CD4-positive, CD25-positive, alpha-beta regulatory T cell (primary cell): ENCODE data around the gene L3MBTL3. TPM values are rescaled to one million over a fixed set of nuclear protein-coding genes. Genes with fewer than 3 reads are reported as not detected.
"Not testable (repeated sequence)": the region's sequence is repeated elsewhere in the genome, so short reads cannot be mapped to it uniquely, and the experiment has no call there.

Source experiments
- ATAC-seq, 2 donors: fragments of 150-1000 bp; cut with Tn5 transposase; one replicate each; pipeline ENCODE4 v1.10.0; 2021; ENCODE audit warnings: low read depth in 2 of 2, moderate number of reproducible peaks in 2 of 2, moderate library complexity in 1 of 2
- DNase-seq, 3 donors: peaks; one replicate each; pipeline versions ENCODE4 v3.0.0 to v3.0.0-alpha.2; 2012 to 2022; ENCODE audit warnings: mixed read lengths in 1 of 3
- H3K27ac ChIP-seq: one replicate; pipeline ENCODE4 v1.7.0; 2013; ENCODE audit warnings: mild to moderate bottlenecking, low read length; ENCODE audit not compliant: insufficient read depth, poor library complexity, severe bottlenecking
- H3K27me3 ChIP-seq: one replicate; pipeline ENCODE4 v1.7.0; 2013; ENCODE audit warnings: low read length; ENCODE audit not compliant: control insufficient read depth, insufficient read depth
- H3K36me3 ChIP-seq: one replicate; pipeline ENCODE4 v1.7.0; 2013; ENCODE audit warnings: mild to moderate bottlenecking, low read length, moderate library complexity; ENCODE audit not compliant: control insufficient read depth, insufficient read depth
- H3K4me1 ChIP-seq: 2 replicates; pipeline ENCODE4 v1.7.0; 2013; ENCODE audit warnings: mild to moderate bottlenecking, low read length; ENCODE audit not compliant: insufficient read depth, control insufficient read depth, poor library complexity, severe bottlenecking
- H3K4me3 ChIP-seq: one replicate; pipeline ENCODE4 v1.7.0; 2013; ENCODE audit warnings: low read depth, mild to moderate bottlenecking, low read length, moderate library complexity
- H3K9me3 ChIP-seq, 2 experiments: 1 replicate in 1 of 2; 2 replicates in 1 of 2; pipeline ENCODE4 v1.7.0; 2013; ENCODE audit warnings: low read length in 2 of 2, mild to moderate bottlenecking in 1 of 2, moderate library complexity in 1 of 2; ENCODE audit not compliant: control insufficient read depth in 2 of 2
- H3K27ac Mint-ChIP-seq, 3 donors: one replicate each; pipeline ENCODE4 v1.8.0; 2020 to 2022; ENCODE audit warnings: mild to moderate bottlenecking in 3 of 3, mixed read lengths in 3 of 3, moderate library complexity in 2 of 3
- H3K27me3 Mint-ChIP-seq: one replicate; pipeline ENCODE4 v1.8.0; 2022; ENCODE audit warnings: mild to moderate bottlenecking, mixed read lengths
- H3K36me3 Mint-ChIP-seq: one replicate; pipeline ENCODE4 v1.8.0; 2020; ENCODE audit warnings: mixed read lengths
- H3K4me1 Mint-ChIP-seq, 4 donors: one replicate each; pipeline ENCODE4 v1.8.0; 2020 to 2022; ENCODE audit warnings: mixed read lengths in 4 of 4, mild to moderate bottlenecking in 1 of 4
- H3K4me3 Mint-ChIP-seq, 4 donors: one replicate each; pipeline ENCODE4 v1.8.0; 2020 to 2022; ENCODE audit warnings: mild to moderate bottlenecking in 4 of 4, mixed read lengths in 4 of 4, moderate library complexity in 3 of 4
- H3K9me3 Mint-ChIP-seq, 7 donors: one replicate each; pipeline ENCODE4 v1.8.0; 2020 to 2022; ENCODE audit warnings: mixed read lengths in 7 of 7, mild to moderate bottlenecking in 3 of 7, moderate library complexity in 2 of 7
- polyA plus RNA-seq, 4 donors: library from polyadenylated mRNA; unstranded; fragments of 300-500 nt; fragmentation: Illumina TruSeq; gene quantifications; one replicate each; pipeline ENCODE4 v1.2.3, GENCODE V29; 2021
- total RNA-seq: library from RNA; stranded (reverse); gene quantifications from one replicate; pipeline ENCODE4 v1.2.3, GENCODE V29; 2022

The L3MBTL3 gene
- total and polyA plus RNA-seq, 5 donors from 2014 or later = 5.2 to 66.4 (median 7.8) TPM

- H3K36me3 Mint-ChIP-seq = peaks cover 50% of the 10 kb centered on the region
- DNase-seq = no peak
- H3K27ac ChIP-seq = no peak overlapping the region
- no peak overlapping the region for H3K4me3 Mint-ChIP-seq
- peaks cover 12% of the 10 kb centered on the region for H3K36me3 ChIP-seq
- no peak overlapping the region for H3K4me3 ChIP-seq
- ATAC-seq = no peak
- H3K27me3 ChIP-seq = no peaks in the 10 kb centered on the region
- H3K9me3 Mint-ChIP-seq = peaks cover 0 to 2% (median 0%) of the 10 kb centered on the region in 7 donors
- peak overlapping the region in 1 of 3 donors; percentile 79 for H3K27ac Mint-ChIP-seq
- H3K9me3 ChIP-seq = no peaks in the 10 kb centered on the region
- H3K27me3 Mint-ChIP-seq = no peaks in the 10 kb centered on the region
- no peaks in the 10 kb centered on the region for H3K4me1 ChIP-seq
- peaks cover 0 to 40% (median 14%) of the 10 kb centered on the region in 4 donors for H3K4me1 Mint-ChIP-seq
These were observed 94.9 kb downstream of the L3MBTL3 start for GRCh38 chr6:130113201-130113710.

GRCh38 chr6:130115036-130115435, 96.7 kb downstream of the L3MBTL3 start:
- Mint-ChIP-seq H3K4me1 (peaks cover 3 to 38% (median 16%) of the 10 kb centered on the region in 4 donors), H3K9me3 (peaks cover 0 to 1% (median 0%) of the 10 kb centered on the region in 7 donors), H3K36me3 (peaks cover 48% of the 10 kb centered on the region), H3K27me3 (no peaks in the 10 kb centered on the region), H3K27ac (no peak overlapping the region), H3K4me3 (no peak overlapping the region)
- ATAC-seq = peak in 1 of 2 donors; percentile 42
- H3K4me3 ChIP-seq = no peak overlapping the region
- H3K27ac ChIP-seq = no peak overlapping the region
- H3K36me3 ChIP-seq = peaks cover 9% of the 10 kb centered on the region
- H3K9me3 ChIP-seq = no peaks in the 10 kb centered on the region
- no peaks in the 10 kb centered on the region for H3K4me1 ChIP-seq
- no peak for DNase-seq
- H3K27me3 ChIP-seq = no peaks in the 10 kb centered on the region

- Mint-ChIP-seq H3K9me3 (peaks cover 0 to 1% (median 0%) of the 10 kb centered on the region in 7 donors), H3K27me3 (no peaks in the 10 kb centered on the region), H3K36me3 (peaks cover 46% of the 10 kb centered on the region), H3K27ac (peak overlapping the region in 2 of 3 donors; percentile 17 to 31), H3K4me1 (peaks cover 15 to 40% (median 25%) of the 10 kb centered on the region in 4 donors), H3K4me3 (no peak overlapping the region)
- peaks cover 14% of the 10 kb centered on the region for H3K36me3 ChIP-seq
- H3K27ac ChIP-seq = no peak overlapping the region
- no peak overlapping the region for H3K4me3 ChIP-seq
- no peak for ATAC-seq
- no peaks in the 10 kb centered on the region for H3K27me3 ChIP-seq
- H3K4me1 ChIP-seq = peaks cover 6% of the 10 kb centered on the region
- no peaks in the 10 kb centered on the region for H3K9me3 ChIP-seq
- DNase-seq = no peak
These were observed 97.9 kb downstream of the L3MBTL3 start for GRCh38 chr6:130116273-130116672.

- not testable (repeated sequence) for H3K27me3 ChIP-seq, H3K9me3 Mint-ChIP-seq, H3K4me1 ChIP-seq, H3K27ac ChIP-seq, H3K4me3 ChIP-seq, H3K27ac Mint-ChIP-seq, H3K4me3 Mint-ChIP-seq, ATAC-seq, DNase-seq, H3K27me3 Mint-ChIP-seq, H3K9me3 ChIP-seq
- peaks cover 19 to 42% (median 21%) of the 10 kb centered on the region in 4 donors for H3K4me1 Mint-ChIP-seq
- H3K36me3 ChIP-seq = peaks cover 19% of the 10 kb centered on the region
- peaks cover 40% of the 10 kb centered on the region for H3K36me3 Mint-ChIP-seq
These were observed 98.9 kb downstream of the L3MBTL3 start for GRCh38 chr6:130117187-130117701.

GRCh38 chr6:130118236-130118635, 99.9 kb downstream of the L3MBTL3 start:
- peaks cover 0 to 3% (median 0%) of the 10 kb centered on the region in 7 donors for H3K9me3 Mint-ChIP-seq
- DNase-seq = no peak

GRCh38 chr6:130119211-130119610, 100.8 kb downstream of the L3MBTL3 start:
- no peak overlapping the region for H3K27ac ChIP-seq
- no peak overlapping the region for H3K27ac Mint-ChIP-seq
- H3K4me3 ChIP-seq = no peak overlapping the region

More at GRCh38 chr6:130118236-130118635, 99.9 kb downstream of the L3MBTL3 start:
- Histone ChIP-seq H3K27ac (no peak overlapping the region), H3K27me3 (no peaks in the 10 kb centered on the region), H3K4me1 (peaks cover 6% of the 10 kb centered on the region), H3K4me3 (no peak overlapping the region), H3K36me3 (peaks cover 17% of the 10 kb centered on the region), H3K9me3 (no peaks in the 10 kb centered on the region)
- peaks cover 34% of the 10 kb centered on the region for H3K36me3 Mint-ChIP-seq
- no peak for ATAC-seq
- H3K4me3 Mint-ChIP-seq = no peak overlapping the region
- no peak overlapping the region for H3K27ac Mint-ChIP-seq
- no peaks in the 10 kb centered on the region for H3K27me3 Mint-ChIP-seq
- peaks cover 28 to 43% (median 29%) of the 10 kb centered on the region in 4 donors for H3K4me1 Mint-ChIP-seq

GRCh38 chr6:130120731-130121130, 102.3 kb downstream of the L3MBTL3 start:
- no peaks in the 10 kb centered on the region for H3K27me3 Mint-ChIP-seq
- Histone ChIP-seq H3K36me3 (peaks cover 25% of the 10 kb centered on the region), H3K4me3 (peak overlapping the region; percentile 23), H3K27ac (peak overlapping the region; percentile 15), H3K4me1 (peaks cover 6% of the 10 kb centered on the region), H3K9me3 (no peaks in the 10 kb centered on the region), H3K27me3 (no peaks in the 10 kb centered on the region)
- H3K4me3 Mint-ChIP-seq = no peak overlapping the region
- ATAC-seq = no peak
- H3K9me3 Mint-ChIP-seq = peaks cover 0 to 4% (median 0%) of the 10 kb centered on the region in 7 donors
- peak in 2 of 3 donors; percentile 29 to 43 for DNase-seq
- H3K4me1 Mint-ChIP-seq = peaks cover 28 to 49% (median 30%) of the 10 kb centered on the region in 4 donors
- peak overlapping the region in 2 of 3 donors; percentile 23 to 76 for H3K27ac Mint-ChIP-seq
- H3K36me3 Mint-ChIP-seq = peaks cover 44% of the 10 kb centered on the region

More at GRCh38 chr6:130119211-130119610, 100.8 kb downstream of the L3MBTL3 start:
- H3K27me3 ChIP-seq = no peaks in the 10 kb centered on the region
- H3K9me3 ChIP-seq = no peaks in the 10 kb centered on the region
- Mint-ChIP-seq H3K4me3 (no peak overlapping the region), H3K27me3 (no peaks in the 10 kb centered on the region), H3K36me3 (peaks cover 40% of the 10 kb centered on the region), H3K4me1 (peaks cover 28 to 45% (median 29%) of the 10 kb centered on the region in 4 donors), H3K9me3 (peaks cover 0 to 3% (median 0%) of the 10 kb centered on the region in 7 donors)
- DNase-seq = no peak
- no peak for ATAC-seq
- H3K36me3 ChIP-seq = peaks cover 21% of the 10 kb centered on the region
- H3K4me1 ChIP-seq = peaks cover 6% of the 10 kb centered on the region

GRCh38 chr6:130122243-130122642, 103.9 kb downstream of the L3MBTL3 start:
- Histone ChIP-seq H3K27me3 (no peaks in the 10 kb centered on the region), H3K36me3 (peaks cover 23% of the 10 kb centered on the region), H3K4me3 (no peak overlapping the region), H3K9me3 (no peaks in the 10 kb centered on the region), H3K4me1 (peaks cover 12% of the 10 kb centered on the region), H3K27ac (no peak overlapping the region)
- ATAC-seq (no peak), DNase-seq (no peak)
- Mint-ChIP-seq H3K36me3 (peaks cover 43% of the 10 kb centered on the region), H3K27ac (peak overlapping the region; percentile 48 to 83 (median 66)), H3K4me1 (peaks cover 35 to 58% (median 40%) of the 10 kb centered on the region in 4 donors), H3K27me3 (no peaks in the 10 kb centered on the region), H3K9me3 (peaks cover 0 to 4% (median 0%) of the 10 kb centered on the region in 7 donors), H3K4me3 (no peak overlapping the region)
